T-helper 9 cell (primary cell): Measurements from ENCODE around the gene SLC48A1.

Experiments used
- DNase-seq: peaks from one replicate; pipeline ENCODE4 v3.0.0-alpha.2; 2020

The SLC48A1 gene

DNA sequence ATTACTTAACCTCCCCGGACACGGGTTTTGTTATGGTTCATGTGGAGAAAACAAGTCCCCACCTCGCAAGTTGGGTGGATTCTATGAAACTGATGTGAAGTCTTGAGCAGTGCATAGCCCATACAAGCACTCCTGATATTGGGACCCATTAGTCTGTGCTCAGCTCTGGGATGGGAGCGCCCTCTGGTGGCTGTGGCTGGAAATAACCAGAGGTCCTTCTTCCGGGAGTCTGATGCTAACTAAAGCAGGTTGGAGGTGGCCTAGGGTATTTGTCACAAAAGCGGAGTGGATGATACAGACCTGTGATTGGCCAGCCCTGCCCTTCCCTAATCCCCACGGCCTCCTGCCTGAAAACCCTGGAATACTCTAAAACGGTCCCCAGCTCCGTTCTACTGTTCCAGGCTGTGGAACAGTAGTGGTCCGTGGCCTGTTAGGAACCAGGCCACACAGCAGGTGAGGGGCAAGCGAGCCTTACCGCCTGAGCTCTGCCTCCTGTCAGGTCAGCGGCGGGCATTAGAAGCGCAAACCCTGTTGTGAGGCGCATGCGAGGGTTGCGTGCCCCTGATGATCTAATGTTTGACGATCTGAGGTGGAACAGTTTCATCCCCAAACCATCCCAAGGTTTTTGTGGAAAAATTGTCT, 6.4 kb downstream of the SLC48A1 start:
- peak; percentile 96 for DNase-seq

DNA sequence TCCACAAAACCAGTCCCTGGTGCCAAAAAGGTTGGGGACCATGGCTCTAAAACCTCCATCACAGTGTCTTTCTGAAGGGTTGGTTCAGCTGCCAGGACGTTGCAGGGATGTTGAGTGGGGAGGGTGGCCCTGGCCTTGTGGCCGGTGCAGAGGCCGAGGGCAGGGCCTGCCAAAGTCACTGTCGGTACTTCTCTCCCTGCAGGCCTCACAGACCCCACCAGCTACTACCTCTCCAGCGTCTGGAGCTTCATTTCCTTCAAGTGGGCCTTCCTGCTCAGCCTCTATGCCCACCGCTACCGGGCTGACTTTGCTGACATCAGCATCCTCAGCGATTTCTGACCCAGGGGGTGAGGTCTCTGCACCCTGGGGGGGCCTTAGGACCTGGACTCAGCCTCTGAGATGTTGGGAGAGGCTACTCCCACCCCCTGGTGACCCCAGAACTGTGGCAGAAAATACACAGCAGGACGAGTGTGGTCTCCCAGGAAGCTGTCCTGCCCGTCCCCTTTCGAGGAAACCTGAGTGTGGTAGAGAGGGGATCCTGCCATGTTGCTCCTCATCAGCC, 7.0 kb downstream of the SLC48A1 start:
- no peak for DNase-seq

DNA sequence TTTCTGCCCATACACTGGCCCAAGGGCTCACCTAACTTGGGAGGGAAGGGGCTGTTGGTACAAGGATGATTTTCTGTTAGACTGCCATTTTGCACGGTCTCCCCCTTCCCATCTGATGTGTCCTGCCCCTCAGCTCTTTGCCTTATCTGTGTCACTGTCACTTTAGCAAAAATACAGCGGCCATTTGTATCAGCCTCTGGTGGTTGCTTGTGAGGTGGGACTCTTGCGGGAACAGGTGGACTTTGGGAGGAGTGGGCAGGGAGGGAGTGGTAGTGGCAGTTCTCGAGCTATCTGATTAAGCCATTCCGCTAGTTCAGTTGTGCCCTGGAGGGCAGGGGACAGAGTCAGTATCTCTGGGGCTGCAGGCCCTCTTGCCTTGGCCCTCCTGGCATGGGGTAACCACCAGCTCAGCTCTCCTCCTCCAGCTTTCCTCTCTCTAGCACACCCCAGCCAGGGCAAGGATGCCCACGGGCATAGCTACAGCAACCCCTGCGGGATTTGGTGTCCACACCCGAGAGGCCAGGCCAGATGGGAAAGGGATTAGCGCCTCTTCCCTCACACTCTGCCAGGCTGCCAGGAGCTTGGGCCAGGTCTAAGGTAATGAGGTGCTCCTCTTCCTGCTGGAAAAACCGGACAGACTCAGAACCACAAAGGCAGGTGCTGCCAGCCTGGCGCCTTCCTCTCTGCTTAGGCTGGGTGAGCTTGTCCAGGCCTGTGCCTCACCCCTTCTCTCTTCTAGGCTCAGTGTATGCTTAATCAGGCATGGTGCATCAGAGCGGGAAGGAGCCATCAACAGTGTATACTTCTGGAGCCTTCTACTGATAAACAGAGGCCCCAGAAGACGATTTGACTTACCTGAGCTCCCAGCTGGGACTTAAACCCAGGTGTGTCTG, 8.7 kb downstream of the SLC48A1 start:
- DNase-seq = no peak

DNA sequence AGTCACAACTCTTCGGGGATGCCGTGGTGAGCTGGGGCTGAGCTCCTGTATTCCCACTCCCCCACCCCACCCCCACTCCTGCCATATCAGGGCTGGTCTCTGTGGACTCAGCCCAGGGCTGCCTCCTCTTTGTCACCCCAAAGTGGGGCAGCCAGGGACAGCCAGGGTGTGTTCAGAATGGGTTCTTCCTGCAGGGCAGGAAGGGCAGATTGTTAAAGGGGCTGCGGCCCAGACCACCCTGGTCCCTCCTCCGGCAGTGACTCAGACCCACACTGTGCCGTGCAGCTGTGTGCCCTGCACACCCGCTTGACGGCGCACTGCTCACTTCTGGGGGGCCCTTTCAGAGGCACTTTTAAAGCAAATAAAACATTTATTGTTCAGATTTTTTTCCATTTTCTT, 9.3 kb downstream of the SLC48A1 start:
- DNase-seq = no peak

DNA sequence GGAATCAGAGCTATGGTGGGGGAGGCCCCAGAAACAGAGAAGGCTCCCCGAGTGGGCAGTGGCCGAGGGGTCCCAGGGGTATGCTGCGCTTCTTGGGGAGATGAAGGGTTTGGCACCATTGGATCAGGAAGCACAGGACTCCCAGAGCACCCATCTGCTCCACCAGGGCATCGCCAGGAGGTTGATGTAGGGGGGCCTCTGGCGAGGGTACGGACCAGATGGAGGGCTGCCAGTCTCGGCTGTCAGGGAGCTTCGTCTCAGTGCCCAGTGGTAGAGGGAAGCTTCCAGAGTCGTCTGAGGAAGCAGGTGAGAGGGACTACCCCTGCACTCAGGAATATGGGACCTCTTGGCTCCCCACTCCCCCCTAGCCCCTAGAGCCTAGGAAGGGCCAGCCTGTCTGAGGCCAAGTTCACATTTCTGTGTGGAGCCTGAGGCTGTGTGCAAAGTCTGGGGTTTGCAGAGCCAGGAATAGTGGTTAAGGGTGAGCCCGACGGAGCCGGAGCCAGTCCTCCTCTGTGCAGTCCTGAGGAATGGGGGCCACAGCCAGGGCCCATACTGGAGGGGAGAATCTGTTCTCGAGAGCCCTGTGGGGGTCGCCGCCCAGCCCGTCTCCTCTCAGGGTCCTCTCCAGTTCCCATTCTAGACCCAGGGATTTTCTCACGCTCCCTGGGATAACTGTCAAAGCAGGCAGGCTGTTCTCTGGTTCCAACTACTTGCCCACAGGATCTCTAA, 10.2 kb downstream of the SLC48A1 start:
- no peak for DNase-seq

DNA sequence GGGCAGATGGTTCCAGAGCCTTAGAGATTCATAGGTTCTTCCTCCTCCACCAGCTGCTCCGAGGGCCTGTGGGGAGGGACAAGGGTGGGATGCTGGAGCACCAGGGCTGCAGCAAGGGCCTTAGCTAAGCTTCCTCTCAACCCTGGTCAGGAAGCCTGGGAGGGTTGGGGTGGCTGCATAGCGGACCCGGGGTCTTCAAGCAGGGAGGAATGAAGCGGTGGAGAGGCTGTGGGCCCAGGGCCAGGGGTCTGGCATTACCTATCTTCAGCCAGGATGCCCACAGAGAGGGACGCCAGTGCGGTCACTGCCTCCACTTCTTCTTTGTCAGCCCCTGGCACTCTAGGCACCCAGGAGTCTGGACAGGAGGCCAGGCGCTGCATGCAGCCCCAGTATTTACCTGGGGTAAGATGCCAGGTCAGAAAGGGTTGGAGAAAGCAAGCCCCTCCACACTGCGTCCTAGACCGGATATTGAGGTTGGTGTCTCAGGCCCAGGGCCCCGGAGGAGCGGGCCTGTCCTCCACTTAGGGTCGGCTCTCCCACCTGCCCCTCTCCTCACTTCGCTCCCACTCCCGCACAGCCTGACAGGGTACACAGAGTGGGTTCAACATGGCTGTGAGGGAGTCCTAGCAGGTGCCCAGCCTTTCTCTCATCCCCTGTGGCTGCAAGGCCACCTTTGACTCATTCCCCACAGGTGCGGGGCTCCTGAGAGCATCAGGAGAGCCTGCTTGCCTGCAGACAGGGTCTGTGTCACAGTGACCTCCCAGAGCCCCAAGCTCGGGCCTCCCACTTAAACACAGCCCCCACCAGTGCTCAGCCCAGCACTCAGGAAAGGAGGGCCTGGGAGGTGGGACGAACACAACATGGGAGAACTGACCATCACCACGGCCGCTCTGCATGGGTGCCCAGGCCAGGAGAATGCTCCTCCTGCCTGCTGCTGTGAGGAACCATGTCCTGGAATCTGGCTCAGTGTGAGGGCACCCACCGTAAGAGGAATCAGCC, 11.1 kb downstream of the SLC48A1 start:
- DNase-seq = no peak

DNA sequence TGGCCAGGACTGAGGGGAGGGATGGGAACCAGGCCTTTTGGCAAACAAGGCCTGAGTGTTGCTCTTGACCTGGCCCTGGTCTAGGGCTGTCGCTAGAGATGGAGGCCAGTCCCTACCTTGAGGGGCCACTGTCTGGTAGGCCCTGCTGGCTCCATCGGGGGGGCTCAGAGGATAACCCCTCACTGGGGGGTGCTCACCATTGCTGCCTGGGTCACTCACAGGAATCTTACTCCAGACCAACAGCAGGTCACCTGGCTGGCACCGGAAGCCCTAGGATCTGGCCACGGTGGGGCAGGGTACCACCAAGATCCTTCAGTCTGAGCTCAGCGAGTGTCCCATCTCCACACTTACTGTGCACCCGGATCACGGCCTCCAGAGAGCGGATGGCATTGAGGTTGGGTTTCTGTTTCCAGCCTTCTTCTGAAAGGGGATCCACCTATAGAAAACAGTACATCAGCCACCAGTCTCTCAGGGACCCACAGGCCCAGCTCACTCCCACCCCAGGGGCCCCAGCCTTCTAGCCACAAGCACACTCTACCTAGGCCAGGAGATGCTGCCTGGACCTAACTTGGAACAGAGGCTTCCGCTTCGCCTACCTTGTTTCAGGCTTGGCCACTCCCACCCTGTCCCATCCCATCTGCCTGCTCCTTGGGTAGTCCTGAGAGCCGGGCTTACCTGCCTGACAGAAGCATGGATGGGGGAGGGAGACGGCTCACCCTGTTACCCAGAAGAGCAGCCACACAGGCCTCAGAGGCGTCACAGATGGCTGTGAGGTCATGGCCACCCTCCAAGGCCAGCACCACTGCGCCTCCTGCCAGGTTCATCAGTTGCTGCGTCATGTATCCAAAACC, 12.2 kb downstream of the SLC48A1 start:
- no peak for DNase-seq

DNA sequence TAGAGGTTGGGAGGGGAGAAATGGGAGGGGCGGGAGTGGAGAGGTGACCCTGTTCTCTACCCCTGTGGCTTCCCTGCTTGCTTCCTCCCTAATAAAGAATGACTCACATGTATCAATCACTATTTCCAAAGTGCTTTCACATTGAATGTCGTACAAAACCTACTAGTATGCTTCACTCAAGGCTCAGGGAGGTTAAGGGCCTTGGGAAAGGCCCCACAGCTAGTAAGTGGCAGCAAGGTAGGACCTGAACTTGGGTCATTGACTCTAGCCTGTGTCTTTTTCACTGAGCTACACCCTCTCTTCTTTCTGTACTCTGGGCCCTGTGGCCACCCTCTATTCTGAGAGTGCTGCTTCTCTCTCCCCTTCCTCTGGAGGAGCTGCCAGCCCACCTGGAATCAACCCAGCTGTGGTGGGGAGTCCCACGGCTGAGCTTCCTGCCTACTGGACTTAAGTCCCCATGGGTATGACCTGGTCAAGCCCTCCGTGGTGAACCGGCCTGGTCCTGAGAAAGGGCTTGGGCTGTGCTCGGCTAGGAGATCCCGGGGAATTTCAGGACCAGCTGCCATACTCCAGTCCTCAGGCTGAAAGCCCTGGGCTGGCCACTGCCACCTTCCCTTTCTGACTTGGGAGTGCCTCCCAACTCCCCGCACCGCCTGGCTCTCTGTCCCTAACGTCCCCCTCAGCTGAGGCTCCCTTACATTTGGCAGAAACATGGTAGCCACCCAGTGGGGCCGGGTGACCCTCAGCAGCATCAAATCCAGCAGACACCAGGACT, 13.0 kb downstream of the SLC48A1 start:
- no peak for DNase-seq

DNA sequence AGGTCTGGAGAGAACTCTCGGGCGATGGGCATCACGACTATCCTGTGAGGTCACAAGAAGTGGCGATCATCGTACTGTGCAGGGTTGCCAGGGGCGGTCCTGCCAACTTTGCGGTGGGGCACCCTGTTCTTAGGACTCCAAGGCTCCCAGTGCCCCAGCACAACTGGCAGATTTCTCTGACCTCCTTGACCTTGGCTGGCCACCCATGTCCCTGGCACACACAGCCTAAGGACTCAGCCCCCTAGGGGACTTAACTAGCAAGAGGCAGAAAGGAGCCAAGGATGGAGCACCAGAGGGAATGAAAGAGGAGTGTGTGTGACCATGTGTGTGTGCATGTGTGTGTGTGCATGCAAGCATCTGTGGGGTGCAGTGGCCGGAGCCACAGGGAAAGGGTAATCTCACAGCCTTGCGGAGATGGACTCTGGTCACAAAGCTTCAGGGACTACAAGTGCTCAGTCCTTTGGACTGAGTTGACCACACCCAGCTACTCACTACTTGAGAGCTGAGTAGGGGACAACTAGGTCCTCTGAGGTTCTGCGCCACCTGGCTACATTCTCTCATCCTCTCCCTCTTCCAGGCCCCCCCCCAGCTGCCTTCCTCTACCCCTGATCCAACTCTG, 13.7 kb downstream of the SLC48A1 start:
- DNase-seq = no peak

DNA sequence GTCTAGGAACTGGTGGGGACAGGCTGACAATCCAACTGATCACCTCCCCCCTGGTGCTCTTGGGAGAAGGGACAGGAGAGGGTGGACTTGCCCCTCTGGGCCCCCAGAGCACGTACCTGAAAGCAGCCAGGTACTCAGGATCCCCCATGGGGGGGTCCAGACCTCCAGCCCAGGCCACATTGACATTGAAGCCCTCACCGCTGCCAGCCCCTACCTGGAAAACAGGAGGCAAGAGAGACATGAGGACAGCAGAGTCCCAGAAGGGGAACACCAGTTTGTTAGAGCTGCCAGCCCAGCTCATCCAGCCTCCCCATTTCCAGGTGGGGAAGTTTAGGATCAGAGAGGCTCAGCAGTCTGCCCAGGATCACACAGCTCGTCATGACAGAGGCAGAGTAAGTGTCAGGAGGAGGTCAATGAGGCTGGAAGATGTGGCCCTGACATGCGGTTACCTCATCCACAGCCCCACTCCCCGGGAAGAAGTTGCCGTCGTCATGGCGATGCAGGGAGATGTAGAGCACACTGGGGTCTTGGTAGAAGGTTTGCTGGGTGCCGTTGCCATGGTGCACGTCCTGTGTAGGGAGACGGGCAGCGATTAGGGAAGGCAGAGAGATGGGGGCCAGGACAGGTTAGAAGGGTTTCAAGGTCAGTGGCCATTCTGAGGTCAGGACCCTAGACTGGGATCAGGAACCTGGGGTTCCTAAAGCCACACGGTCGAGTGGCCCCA, 14.7 kb downstream of the SLC48A1 start:
- no peak for DNase-seq

DNA sequence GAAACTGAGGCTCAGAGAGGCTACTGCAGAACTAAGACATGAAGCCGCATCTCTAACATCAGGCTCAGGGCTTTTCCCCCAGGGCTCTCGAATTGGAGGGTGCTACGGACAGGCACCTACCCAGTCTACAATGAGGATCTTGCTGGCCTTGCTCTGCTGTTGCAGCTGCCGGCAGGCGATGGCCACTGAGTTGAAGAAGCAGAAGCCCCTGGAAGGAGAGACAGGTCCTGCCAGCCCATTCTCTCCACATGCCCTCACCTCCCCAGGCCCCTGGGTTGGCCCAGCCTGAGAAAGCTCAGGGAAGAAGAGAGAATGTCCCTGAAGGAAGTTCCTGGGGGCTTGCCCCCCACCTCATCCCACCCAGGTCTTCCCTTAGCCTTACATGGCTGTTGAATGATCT, 16.1 kb downstream of the SLC48A1 start:
- DNase-seq = no peak

DNA sequence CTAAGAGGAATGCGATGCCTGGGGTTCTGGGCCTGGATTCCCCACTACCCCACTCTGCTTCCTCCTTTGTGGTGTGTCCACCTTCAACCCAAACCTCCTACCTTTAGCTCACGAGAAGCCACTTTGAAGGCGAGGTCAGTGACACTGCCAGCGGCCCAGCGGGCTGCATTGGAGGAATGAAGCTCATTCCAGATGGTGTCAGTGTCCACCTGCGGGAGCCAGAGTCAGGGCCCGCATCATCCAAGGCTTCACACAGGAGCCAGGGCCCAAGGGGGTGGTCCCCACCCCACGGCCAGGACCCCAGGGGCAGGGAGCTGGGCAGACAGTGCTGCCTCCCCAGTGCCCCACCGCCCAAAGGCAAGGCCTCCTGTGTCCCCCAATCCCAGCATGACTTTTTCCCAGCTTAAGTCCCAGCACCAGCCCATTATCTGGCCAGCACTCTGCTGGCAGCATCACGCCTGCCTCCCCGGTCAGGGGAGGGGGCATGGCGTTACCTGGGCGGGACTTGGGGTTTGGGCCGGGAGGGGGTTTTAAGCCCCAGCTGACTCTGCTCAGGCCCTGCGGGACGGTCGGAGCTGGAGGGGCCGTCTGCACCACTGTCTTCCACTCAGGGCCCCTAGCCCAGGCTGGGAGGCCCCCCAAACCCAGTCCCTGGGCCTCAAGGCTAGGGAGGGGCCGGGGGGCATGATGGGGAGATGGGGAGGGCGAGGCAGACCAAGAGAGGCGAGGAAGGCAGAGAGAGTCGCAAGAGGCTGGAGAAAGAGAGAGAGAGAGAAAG, 16.9 kb downstream of the SLC48A1 start:
- no peak for DNase-seq

DNA sequence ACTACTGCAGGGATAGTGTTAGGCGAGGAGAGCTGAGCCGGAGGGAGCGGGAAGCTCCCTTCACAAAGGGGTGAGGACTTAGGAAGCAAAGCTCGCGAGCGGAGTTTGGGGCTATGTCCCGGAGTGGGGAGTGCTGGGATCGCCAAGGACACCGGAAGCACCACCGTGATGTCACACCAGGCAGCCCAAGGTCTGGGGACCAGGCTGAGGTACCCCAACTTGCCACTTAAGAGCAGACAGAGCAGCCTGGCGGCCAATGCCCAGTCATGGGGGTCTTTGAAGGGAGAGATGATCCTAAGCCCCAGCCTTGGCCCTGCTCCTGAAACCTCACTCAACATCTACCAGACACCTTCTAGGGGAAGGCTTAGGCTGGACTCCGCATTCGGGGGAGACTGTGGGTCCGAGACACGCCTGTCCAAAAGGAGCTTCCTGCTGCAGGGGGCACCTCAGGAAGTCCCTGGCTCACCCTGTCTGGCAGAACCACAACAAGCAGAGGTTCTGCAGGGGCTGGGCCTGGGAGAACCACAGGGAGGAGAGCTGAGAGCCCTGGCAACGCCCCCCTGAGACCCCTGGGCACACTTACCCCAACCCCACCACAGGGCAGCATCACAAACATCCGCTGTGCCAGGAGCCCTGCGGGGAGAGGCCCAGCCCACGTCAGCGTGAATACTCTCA, 17.8 kb downstream of the SLC48A1 start:
- no peak for DNase-seq

DNA sequence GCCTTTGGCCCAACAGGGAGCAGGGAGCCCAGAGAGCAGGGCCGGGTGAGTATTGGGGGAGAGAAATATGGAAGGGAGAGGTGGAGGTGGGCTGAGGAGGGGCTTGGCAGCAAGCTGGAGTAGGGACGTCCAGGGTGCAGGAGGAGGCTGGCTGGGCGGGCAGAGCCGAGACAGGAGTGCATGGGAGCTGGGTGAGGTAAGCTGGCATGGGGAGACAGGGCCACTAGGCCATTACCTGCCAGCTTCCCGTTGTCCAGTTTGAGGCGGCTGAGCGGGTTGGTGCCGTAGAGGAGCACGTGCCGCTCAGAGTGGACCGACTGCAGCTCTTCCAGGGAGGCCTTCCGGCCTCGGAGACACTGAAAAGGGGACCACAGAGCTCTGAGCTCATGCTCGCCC, 18.3 kb downstream of the SLC48A1 start:
- no peak for DNase-seq

DNA sequence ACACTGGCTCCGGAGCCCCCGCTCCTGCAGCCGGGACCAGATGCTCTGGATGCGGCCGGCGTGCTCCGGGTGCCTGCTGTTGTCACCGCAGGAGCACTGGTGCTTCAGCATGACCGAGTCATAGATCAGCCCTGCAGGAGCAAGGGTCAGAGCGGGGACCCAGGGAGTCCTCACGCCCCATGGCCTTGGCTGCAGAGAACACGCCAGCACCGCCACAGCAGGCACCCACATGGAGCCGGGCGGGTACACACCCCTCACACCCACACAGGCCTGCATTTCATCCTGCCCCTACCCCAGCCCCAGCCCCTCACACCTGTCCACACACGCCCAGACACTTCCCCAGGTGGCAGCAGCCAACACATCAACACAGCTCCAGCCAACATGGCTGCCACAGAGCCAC, 18.8 kb downstream of the SLC48A1 start:
- no peak for DNase-seq

DNA sequence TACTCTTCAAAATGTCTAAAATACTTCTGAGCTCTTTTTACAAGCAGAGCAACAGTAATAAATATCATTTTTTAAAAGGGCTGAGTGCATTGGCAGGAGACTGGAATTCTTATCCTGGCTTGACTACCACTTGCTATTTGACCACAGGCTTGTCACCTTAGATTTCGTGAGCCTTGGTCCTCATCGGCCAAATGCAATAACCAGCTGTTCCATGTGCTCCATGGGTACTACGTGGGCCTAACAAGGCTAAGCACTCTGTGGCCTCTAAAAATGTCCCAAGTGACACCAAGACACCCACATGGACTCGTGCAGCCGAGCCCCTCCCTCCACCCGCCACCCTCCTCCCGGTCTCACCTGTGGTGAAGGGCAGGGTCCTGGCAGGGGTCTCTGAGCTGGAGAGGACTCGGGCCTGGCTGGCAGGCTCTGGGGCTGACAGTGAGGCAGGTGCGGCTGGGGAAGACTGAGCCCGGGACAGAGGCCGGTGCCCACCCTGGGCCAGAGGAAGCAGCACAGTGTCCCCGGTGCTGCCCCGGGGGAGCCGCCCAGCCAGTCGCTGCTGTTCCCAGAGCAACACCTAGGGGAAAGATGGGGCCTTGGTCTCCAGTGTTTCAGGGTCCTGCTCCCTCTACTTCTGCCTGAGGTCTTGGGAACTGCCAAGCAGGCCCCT, 20.1 kb downstream of the SLC48A1 start:
- DNase-seq = no peak

DNA sequence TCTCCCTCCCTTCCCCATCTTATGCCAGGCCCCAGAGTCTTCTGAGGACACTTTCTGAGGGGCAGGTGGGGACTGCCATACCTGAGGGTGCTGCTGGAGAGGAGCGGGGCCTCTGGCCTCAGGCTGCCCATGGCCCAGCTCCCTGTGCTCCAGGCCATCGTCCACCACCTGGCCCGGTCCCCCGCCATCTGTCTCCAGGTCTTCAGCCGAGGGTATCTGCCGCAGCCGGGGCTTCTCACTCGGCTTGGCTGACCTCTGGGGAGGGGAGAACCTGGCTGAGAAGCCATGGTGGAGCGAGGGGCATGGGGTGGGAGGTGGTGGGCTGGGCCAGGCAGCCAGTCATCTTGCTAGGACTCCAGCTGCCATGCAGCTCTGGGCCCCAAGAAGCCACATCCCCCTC, 21.6 kb downstream of the SLC48A1 start:
- no peak for DNase-seq
